GM21528 (cell line): ENCODE data around the gene POU2F1.
A peak's percentile ranks its signal among the peaks of the same experiment; 100 is the strongest.

Experiments used
- ATAC-seq: cut with Tn5 transposase; IDR thresholded peaks from one replicate; pipeline ENCODE4 v1.9.1; 2021; ENCODE audit warnings: mild to moderate bottlenecking, moderate library complexity; ENCODE audit not compliant: unreplicated experiment, low FRiP score

Gene POU2F1

GRCh38 chr1:167435484-167435883 is 214.8 kb downstream of the POU2F1 start:
- ATAC-seq = no peak

GRCh38 chr1:167438171-167439138 is 217.8 kb downstream of the POU2F1 start:
- ATAC-seq = no peak

- no peak for ATAC-seq
These were observed 218.8 kb downstream of the POU2F1 start for GRCh38 chr1:167439301-167439988.

GRCh38 chr1:167440345-167440744 is 219.7 kb downstream of the POU2F1 start:
- no peak for ATAC-seq

- no peak for ATAC-seq
These were observed 220.1 kb downstream of the POU2F1 start for GRCh38 chr1:167440776-167441175.

GRCh38 chr1:167441222-167441621 is 220.5 kb downstream of the POU2F1 start:
- ATAC-seq = no peak

GRCh38 chr1:167442142-167442848 is 221.6 kb downstream of the POU2F1 start:
- peak; percentile 83 for ATAC-seq

- no peak for ATAC-seq
These were observed 222.3 kb downstream of the POU2F1 start for GRCh38 chr1:167442854-167443565.

GRCh38 chr1:167443757-167444156 is 223.1 kb downstream of the POU2F1 start:
- ATAC-seq = no peak

- no peak for ATAC-seq
These were observed 226.3 kb downstream of the POU2F1 start for GRCh38 chr1:167446966-167447365.

GRCh38 chr1:167447521-167448136 is 226.9 kb downstream of the POU2F1 start:
- no peak for ATAC-seq

- ATAC-seq = no peak
These were observed 230.2 kb downstream of the POU2F1 start for GRCh38 chr1:167450843-167451242.

GRCh38 chr1:167452483-167452882 is 231.8 kb downstream of the POU2F1 start:
- ATAC-seq = no peak

- ATAC-seq = no peak
These were observed 232.4 kb downstream of the POU2F1 start for GRCh38 chr1:167453123-167453522.

GRCh38 chr1:167454304-167454893 is 233.7 kb downstream of the POU2F1 start:
- no peak for ATAC-seq

- peak; percentile 57 for ATAC-seq
These were observed 234.5 kb downstream of the POU2F1 start for GRCh38 chr1:167454894-167455785.

- ATAC-seq = peak; percentile 39
These were observed 235.2 kb downstream of the POU2F1 start for GRCh38 chr1:167455786-167456446.

GRCh38 chr1:167456524-167456923 is 235.8 kb downstream of the POU2F1 start:
- no peak for ATAC-seq
